ENCODE results near the gene COL24A1.

COL24A1 gene

GRCh38 chr1:86169625-86170024, 13.1 kb upstream of the COL24A1 start:
- no peaks in the 10 kb centered on the region for H3K4me1 ChIP-seq (ENCODE audit: insufficient read depth, low read length, severe bottlenecking)
- H3K27ac ChIP-seq (ENCODE audit: low read depth, low read length, poor library complexity, severe bottlenecking) = no peak overlapping the region
- no peaks in the 10 kb centered on the region for H3K36me3 ChIP-seq (ENCODE audit: insufficient read depth, low read length)
- no peak overlapping the region for H3K4me2 ChIP-seq (ENCODE audit: low read length)
- H3K4me3 ChIP-seq (ENCODE audit: low read depth, low read length, poor library complexity, severe bottlenecking) = no peak overlapping the region
- H3K9ac ChIP-seq (ENCODE audit: low read length) = no peak overlapping the region
- no peak for TF ChIP-seq CTCF (IDR thresholded peaks at IDR 0.05; ENCODE audit: low read length)
- TF ChIP-seq EZH2 (IDR thresholded peaks at IDR 0.05; ENCODE audit: borderline replicate concordance, low read length) = no peak
- H3K9me3 ChIP-seq (ENCODE audit: low read length) = no peaks in the 10 kb centered on the region
- H4K20me1 ChIP-seq (ENCODE audit: insufficient read depth, low read length) = no peaks in the 10 kb centered on the region
- no peaks in the 10 kb centered on the region for H3K9me2 ChIP-seq (ENCODE audit: low read depth, low read length)
- H2AFZ ChIP-seq (ENCODE audit: low read length) = no peak overlapping the region
- H3F3A ChIP-seq (ENCODE audit: insufficient read depth, low read length) = no peaks in the 10 kb centered on the region
- no peaks in the 10 kb centered on the region for H3K79me2 ChIP-seq (ENCODE audit: insufficient read depth, low read length)
- no peaks in the 10 kb centered on the region for H3K27me3 ChIP-seq (ENCODE audit: insufficient read depth, low read length)

- TF ChIP-seq CTCF (IDR thresholded peaks at IDR 0.05; ENCODE audit: low read length) = no peak
- no peaks in the 10 kb centered on the region for H3F3A ChIP-seq (ENCODE audit: insufficient read depth, low read length)
- no peaks in the 10 kb centered on the region for H3K36me3 ChIP-seq (ENCODE audit: insufficient read depth, low read length)
- H3K9me2 ChIP-seq (ENCODE audit: low read depth, low read length) = no peaks in the 10 kb centered on the region
- no peak overlapping the region for H3K4me3 ChIP-seq (ENCODE audit: low read depth, low read length, poor library complexity, severe bottlenecking)
- H3K9me3 ChIP-seq (ENCODE audit: low read length) = no peaks in the 10 kb centered on the region
- H3K4me2 ChIP-seq (ENCODE audit: low read length) = no peak overlapping the region
- no peak overlapping the region for H3K9ac ChIP-seq (ENCODE audit: low read length)
- H2AFZ ChIP-seq (ENCODE audit: low read length) = no peak overlapping the region
- no peaks in the 10 kb centered on the region for H3K4me1 ChIP-seq (ENCODE audit: insufficient read depth, low read length, severe bottlenecking)
- no peaks in the 10 kb centered on the region for H3K27me3 ChIP-seq (ENCODE audit: insufficient read depth, low read length)
- H3K27ac ChIP-seq (ENCODE audit: low read depth, low read length, poor library complexity, severe bottlenecking) = no peak overlapping the region
- H3K79me2 ChIP-seq (ENCODE audit: insufficient read depth, low read length) = no peaks in the 10 kb centered on the region
- H4K20me1 ChIP-seq (ENCODE audit: insufficient read depth, low read length) = no peaks in the 10 kb centered on the region
These were observed 3.2 kb upstream of the COL24A1 start for GRCh38 chr1:86159800-86160199.

GRCh38 chr1:86155807-86156565, 586 bp downstream of the COL24A1 start:
- H3K4me1 ChIP-seq (ENCODE audit: insufficient read depth, low read length, severe bottlenecking) = no peaks in the 10 kb centered on the region
- H3K9me3 ChIP-seq (ENCODE audit: low read length) = no peaks in the 10 kb centered on the region
- no peak overlapping the region for H3K27ac ChIP-seq (ENCODE audit: low read depth, low read length, poor library complexity, severe bottlenecking)
- H3K27me3 ChIP-seq (ENCODE audit: insufficient read depth, low read length) = no peaks in the 10 kb centered on the region
- TF ChIP-seq EZH2 (IDR thresholded peaks at IDR 0.05; ENCODE audit: borderline replicate concordance, low read length) = no peak
- no peak for TF ChIP-seq CTCF (IDR thresholded peaks at IDR 0.05; ENCODE audit: low read length)
- H3K9ac ChIP-seq (ENCODE audit: low read length) = no peak overlapping the region
- H3K4me2 ChIP-seq (ENCODE audit: low read length) = no peak overlapping the region
- H2AFZ ChIP-seq (ENCODE audit: low read length) = no peak overlapping the region
- H4K20me1 ChIP-seq (ENCODE audit: insufficient read depth, low read length) = no peaks in the 10 kb centered on the region
- H3K36me3 ChIP-seq (ENCODE audit: insufficient read depth, low read length) = no peaks in the 10 kb centered on the region
- H3K4me3 ChIP-seq (ENCODE audit: low read depth, low read length, poor library complexity, severe bottlenecking) = no peak overlapping the region
- no peaks in the 10 kb centered on the region for H3K9me2 ChIP-seq (ENCODE audit: low read depth, low read length)
- H3F3A ChIP-seq (ENCODE audit: insufficient read depth, low read length) = no peaks in the 10 kb centered on the region
- no peaks in the 10 kb centered on the region for H3K79me2 ChIP-seq (ENCODE audit: insufficient read depth, low read length)

Measured in OCI-LY1 (cell line).